DND-41 (cell line): ENCODE data around the gene CFAP54.

Experiments used
- ATAC-seq: fragments of 200-7000 bp; cut with Tn5 transposase; 3 replicates; pipeline ENCODE4 v1.9.1; 2021; ENCODE audit warnings: low read depth; ENCODE audit not compliant: insufficient read depth
- DNase-seq: peaks from one replicate; pipeline ENCODE4 v3.0.0-alpha.2; 2020
- H2AFZ ChIP-seq: 2 replicates; pipeline ENCODE4 v1.6.0; 2012; ENCODE audit warnings: low read depth, low read length
- H3K27ac ChIP-seq: 2 replicates; pipeline ENCODE4 v1.5.1; 2012; ENCODE audit warnings: low read length, inconsistent platforms
- H3K27me3 ChIP-seq: fragments of 200-600 bp; sonication (generic); 2 replicates; pipeline ENCODE4 v1.6.0; 2012; ENCODE audit warnings: low read length, mild to moderate bottlenecking, inconsistent platforms; ENCODE audit not compliant: insufficient read depth, poor library complexity
- H3K36me3 ChIP-seq: 2 replicates; pipeline ENCODE4 v1.5.1; 2012; ENCODE audit warnings: low read length, inconsistent platforms; ENCODE audit not compliant: insufficient read depth
- H3K4me1 ChIP-seq: 2 replicates; pipeline ENCODE4 v1.5.1; 2012; ENCODE audit warnings: mild to moderate bottlenecking, low read length; ENCODE audit not compliant: insufficient read depth
- H3K4me2 ChIP-seq: 2 replicates; pipeline ENCODE4 v1.6.0; 2012; ENCODE audit warnings: mild to moderate bottlenecking, moderate library complexity, low read length, inconsistent platforms; ENCODE audit not compliant: insufficient read depth
- H3K4me3 ChIP-seq, 2 experiments: fragments of 200-600 bp in 1 of 2; shearing (Covaris generic) in 1 of 2; 2 replicates each; pipeline ENCODE4 v1.5.1; 2012 to 2016; ENCODE audit warnings: inconsistent platforms in 2 of 2, low read length in 2 of 2, mild to moderate bottlenecking in 2 of 2, low read depth in 1 of 2, moderate library complexity in 1 of 2
- H3K79me2 ChIP-seq: 2 replicates; pipeline ENCODE4 v1.6.0; 2012; ENCODE audit warnings: low read length, inconsistent platforms; ENCODE audit not compliant: insufficient read depth
- H3K9ac ChIP-seq: 2 replicates; pipeline ENCODE4 v1.6.0; 2012; ENCODE audit warnings: low read depth, mild to moderate bottlenecking, inconsistent platforms, low read length, moderate library complexity
- H3K9me3 ChIP-seq: 2 replicates; pipeline ENCODE4 v1.5.1; 2012; ENCODE audit warnings: low read length, moderate library complexity, mild to moderate bottlenecking, inconsistent platforms; ENCODE audit not compliant: insufficient read depth, severe bottlenecking
- H4K20me1 ChIP-seq: 2 replicates; pipeline ENCODE4 v1.6.0; 2012; ENCODE audit warnings: low read length; ENCODE audit not compliant: insufficient read depth
- CTCF ChIP-seq: IDR thresholded peaks from 2 replicates; pipeline ENCODE4 v1.5.1; 2012; ENCODE audit warnings: borderline replicate concordance, low read length, moderate library complexity, mild to moderate bottlenecking; ENCODE audit not compliant: poor library complexity, severe bottlenecking; ENCODE audit errors: extremely low read depth
- EZH2 ChIP-seq: IDR thresholded peaks from 3 replicates; pipeline ENCODE4 v1.6.1; 2012; ENCODE audit warnings: borderline replicate concordance, low read depth, mild to moderate bottlenecking, moderate library complexity, low read length, inconsistent platforms; ENCODE audit not compliant: severe bottlenecking

Gene CFAP54

GRCh38 chr12:96472384-96472783, 17.0 kb upstream of the CFAP54 start:
- Histone ChIP-seq H3K4me1 (no peaks in the 10 kb centered on the region), H3K79me2 (no peaks in the 10 kb centered on the region), H3K27me3 (no peaks in the 10 kb centered on the region), H3K9ac (no peak overlapping the region), H3K9me3 (no peaks in the 10 kb centered on the region), H3K36me3 (no peaks in the 10 kb centered on the region), H4K20me1 (no peaks in the 10 kb centered on the region), H3K27ac (no peak overlapping the region), H3K4me2 (no peak overlapping the region), H2AFZ (no peak overlapping the region), H3K4me3 (no peak overlapping the region)
- TF ChIP-seq CTCF = no peak
- TF ChIP-seq EZH2 = no peak
- no peak for ATAC-seq
- no peak for DNase-seq

GRCh38 chr12:96473394-96474093, 15.8 kb upstream of the CFAP54 start:
- H2AFZ ChIP-seq = no peak overlapping the region
- DNase-seq = no peak
- no peaks in the 10 kb centered on the region for H3K27me3 ChIP-seq
- no peak overlapping the region for H3K9ac ChIP-seq
- no peak for TF ChIP-seq EZH2
- no peak for TF ChIP-seq CTCF
- no peaks in the 10 kb centered on the region for H3K79me2 ChIP-seq
- H3K36me3 ChIP-seq = no peaks in the 10 kb centered on the region
- no peaks in the 10 kb centered on the region for H3K9me3 ChIP-seq
- no peak overlapping the region for H3K4me3 ChIP-seq
- no peak for ATAC-seq
- no peak overlapping the region for H3K27ac ChIP-seq
- H3K4me2 ChIP-seq = no peak overlapping the region
- H4K20me1 ChIP-seq = no peaks in the 10 kb centered on the region
- H3K4me1 ChIP-seq = no peaks in the 10 kb centered on the region

- no peaks in the 10 kb centered on the region for H3K36me3 ChIP-seq
- H3K4me1 ChIP-seq = no peaks in the 10 kb centered on the region
- no peak overlapping the region for H2AFZ ChIP-seq
- H3K27ac ChIP-seq = no peak overlapping the region
- no peaks in the 10 kb centered on the region for H3K79me2 ChIP-seq
- DNase-seq = no peak
- H3K9ac ChIP-seq = no peak overlapping the region
- TF ChIP-seq CTCF = no peak
- TF ChIP-seq EZH2 = no peak
- no peaks in the 10 kb centered on the region for H4K20me1 ChIP-seq
- no peaks in the 10 kb centered on the region for H3K27me3 ChIP-seq
- H3K9me3 ChIP-seq = no peaks in the 10 kb centered on the region
- no peak for ATAC-seq
- no peak overlapping the region for H3K4me2 ChIP-seq
- no peak overlapping the region for H3K4me3 ChIP-seq
These were observed 15.2 kb upstream of the CFAP54 start for GRCh38 chr12:96474206-96474605.

- no peaks in the 10 kb centered on the region for H3K9me3 ChIP-seq
- no peak overlapping the region for H3K9ac ChIP-seq
- H3K4me1 ChIP-seq = no peaks in the 10 kb centered on the region
- H3K4me2 ChIP-seq = no peak overlapping the region
- H3K79me2 ChIP-seq = no peaks in the 10 kb centered on the region
- H4K20me1 ChIP-seq = no peaks in the 10 kb centered on the region
- H3K27me3 ChIP-seq = no peaks in the 10 kb centered on the region
- TF ChIP-seq CTCF = no peak
- TF ChIP-seq EZH2 = no peak
- no peak overlapping the region for H3K4me3 ChIP-seq
- no peaks in the 10 kb centered on the region for H3K36me3 ChIP-seq
- no peak overlapping the region for H3K27ac ChIP-seq
- 0 out of 2 replicates have a peak overlapping the region, but pooled peaks have one; percentile 1 for H2AFZ ChIP-seq
- no peak for DNase-seq
- no peak for ATAC-seq
These were observed 11.4 kb upstream of the CFAP54 start for GRCh38 chr12:96478011-96478410.
